WTC11 (cell line): Measurements from ENCODE around the gene ASB13. TPM values are rescaled to one million over a fixed set of nuclear protein-coding genes. Genes with fewer than 3 reads are reported as not detected.

Experiments
- ATAC-seq: fragments of 200-7000 bp; cut with Tn5 transposase; 2 replicates; pipeline ENCODE4 v1.10.0; 2021; ENCODE audit warnings: mild to moderate bottlenecking, moderate library complexity
- CTCF ChIA-PET: fragments of 300-600 bp; sonication (Branson Sonifier 250); formaldehyde crosslinking; loops from one replicate; lab custom pipeline; 2021; ENCODE audit warnings: antibody characterized with exemption; lab: Charles Lee
- POLR2A ChIA-PET: fragments of 350-600 bp; sonication (Branson Sonifier 250); formaldehyde crosslinking; loops from one replicate; lab custom pipeline; 2021; ENCODE audit warnings: antibody characterized with exemption; lab: Charles Lee
- DNase-seq: peaks from one replicate; pipeline ENCODE4 v3.0.0; 2021; ENCODE audit warnings: low spot score
- H3K27ac Mint-ChIP-seq: 2 replicates; pipeline ENCODE4 v1.8.0; 2021; ENCODE audit warnings: mixed read lengths
- H3K27me3 Mint-ChIP-seq: 2 replicates; pipeline ENCODE4 v1.8.0; 2021; ENCODE audit warnings: low read depth, mild to moderate bottlenecking, moderate library complexity, mixed read lengths
- H3K36me3 Mint-ChIP-seq: 2 replicates; pipeline ENCODE4 v1.8.0; 2021; ENCODE audit warnings: mixed read lengths
- H3K4me1 Mint-ChIP-seq: 2 replicates; pipeline ENCODE4 v1.8.0; 2022; ENCODE audit warnings: mixed read lengths
- H3K4me3 Mint-ChIP-seq: 2 replicates; pipeline ENCODE4 v1.8.0; 2021; ENCODE audit warnings: mild to moderate bottlenecking, moderate library complexity, mixed read lengths
- H3K9me3 Mint-ChIP-seq: 2 replicates; pipeline ENCODE4 v1.8.0; 2021; ENCODE audit warnings: mixed read lengths
- ATF2 ChIP-seq: sonication (generic); formaldehyde crosslinking; IDR thresholded peaks from 2 replicates; pipeline ENCODE4 v1.8.1; 2022; ENCODE audit warnings: low read depth, missing genetic modification reagents, borderline replicate concordance
- ATF3 ChIP-seq: sonication (generic); formaldehyde crosslinking; conservative IDR thresholded peaks from 2 replicates; pipeline ENCODE4 v1.8.1; 2022; ENCODE audit warnings: mild to moderate bottlenecking, missing genetic modification reagents
- FOXP1 ChIP-seq: sonication (generic); formaldehyde crosslinking; IDR thresholded peaks from 2 replicates; pipeline ENCODE4 v1.8.0; 2022; ENCODE audit warnings: missing genetic modification reagents, mild to moderate bottlenecking, moderate library complexity, borderline replicate concordance
- GABPB1 ChIP-seq: sonication (generic); formaldehyde crosslinking; IDR thresholded peaks from 2 replicates; pipeline ENCODE4 v1.8.1; 2023; ENCODE audit warnings: mild to moderate bottlenecking, missing genetic modification reagents
- MYBL2 ChIP-seq: sonication (generic); formaldehyde crosslinking; IDR thresholded peaks from 2 replicates; pipeline ENCODE4 v1.8.1; 2023; ENCODE audit warnings: mild to moderate bottlenecking, moderate library complexity, missing genetic modification reagents
- NR2C2 ChIP-seq: sonication (generic); formaldehyde crosslinking; IDR thresholded peaks from 2 replicates; pipeline ENCODE4 v1.8.0; 2022; ENCODE audit warnings: mild to moderate bottlenecking, missing genetic modification reagents
- OVOL2 ChIP-seq: fragments of 250-450 bp; sonication (Bioruptor Pico); IDR thresholded peaks from 2 replicates; pipeline ENCODE4 v1.9.0; 2021; ENCODE audit warnings: mild to moderate bottlenecking, borderline replicate concordance
- PRRX2 ChIP-seq: fragments of 250-450 bp; sonication (Bioruptor Pico); IDR thresholded peaks from 2 replicates; pipeline ENCODE4 v1.8.0; 2021; ENCODE audit warnings: mild to moderate bottlenecking
- RELA ChIP-seq: sonication (generic); formaldehyde crosslinking; IDR thresholded peaks from 2 replicates; pipeline ENCODE4 v1.8.1; 2022; ENCODE audit warnings: missing genetic modification reagents, mild to moderate bottlenecking, borderline replicate concordance
- ZNF671 ChIP-seq: fragments of 250-450 bp; sonication (Bioruptor Pico); IDR thresholded peaks from 2 replicates; pipeline ENCODE4 v1.8.0; 2021; ENCODE audit warnings: mild to moderate bottlenecking
- total RNA-seq: library from RNA; stranded (reverse); gene quantifications from 3 replicates; pipeline ENCODE4 v1.2.3, GENCODE V29; 2021

The ASB13 gene
- total RNA-seq, 1 experiment from 2014 or later, result 23.4 TPM

GRCh38 chr10:5663692-5664427, 2.5 kb downstream of the ASB13 start:
- CTCF ChIA-PET, result interaction anchor here (0.5 to 1.2 kb wide), 7 partner anchors 14 to 1495 kb away, joined by 3 to 7 read pairs (median 3); no protein-coding TSS in a partner anchor
- Mint-ChIP-seq H3K9me3 (no peaks in the 10 kb centered on the region), H3K36me3 (no peaks in the 10 kb centered on the region), H3K27ac (peak overlapping the region; percentile 96), H3K4me1 (peaks cover 54% of the 10 kb centered on the region), H3K27me3 (peaks cover 8% of the 10 kb centered on the region), H3K4me3 (peak overlapping the region; percentile 38)
- POLR2A ChIA-PET, result interaction anchor here (0.6 to 1.0 kb wide), 3 partner anchors 29 to 299 kb away, joined by 3 to 5 read pairs (median 3); no protein-coding TSS in a partner anchor
- peak; percentile 61 for ATAC-seq
- no peak for TF ChIP-seq ATF2 (CRISPR knock-in tag)
- TF ChIP-seq NR2C2 (CRISPR knock-in tag), result no peak
- no peak for TF ChIP-seq OVOL2 (CRISPR knock-in tag)
- no peak for TF ChIP-seq MYBL2 (CRISPR knock-in tag)
- TF ChIP-seq FOXP1 (CRISPR knock-in tag), result no peak
- TF ChIP-seq RELA (CRISPR knock-in tag), result no peak
- DNase-seq, result peak; percentile 58

GRCh38 chr10:5662708-5663579, 3.5 kb downstream of the ASB13 start:
- ChIA-PET CTCF (interaction anchor here (0.5 to 1.2 kb wide), 5 partner anchors 9 to 235 kb away, joined by 3 to 7 read pairs (median 3); partner anchors contain the start of gene TASOR2), POLR2A (interaction anchor here (1.0 kb wide), 1 partner anchor 30 kb away, joined by 3 read pairs; no protein-coding TSS in a partner anchor)
- Mint-ChIP-seq H3K27me3 (peaks cover 8% of the 10 kb centered on the region), H3K9me3 (no peaks in the 10 kb centered on the region), H3K4me1 (peaks cover 61% of the 10 kb centered on the region), H3K4me3 (no peak overlapping the region), H3K27ac (peak overlapping the region; percentile 86; the same call in 1 of the 2 replicates), H3K36me3 (no peaks in the 10 kb centered on the region)
- no peak for DNase-seq
- ATAC-seq, result no peak
- TF ChIP-seq FOXP1 (CRISPR knock-in tag) (no peak), PRRX2 (CRISPR knock-in tag) (no peak)

GRCh38 chr10:5661043-5661442, 5.4 kb downstream of the ASB13 start:
- peaks cover 53% of the 10 kb centered on the region for H3K4me1 Mint-ChIP-seq
- no peak overlapping the region for H3K4me3 Mint-ChIP-seq
- no peaks in the 10 kb centered on the region; the same call in 1 of the 2 replicates for H3K27me3 Mint-ChIP-seq
- POLR2A ChIA-PET, result no interaction called here
- no peaks in the 10 kb centered on the region for H3K36me3 Mint-ChIP-seq
- DNase-seq (no peak), ATAC-seq (no peak)
- H3K27ac Mint-ChIP-seq, result no peak overlapping the region; the same call in 1 of the 2 replicates
- CTCF ChIA-PET, result no interaction called here
- TF ChIP-seq MYBL2 (CRISPR knock-in tag) (no peak), ATF3 (CRISPR knock-in tag) (no peak), OVOL2 (CRISPR knock-in tag) (no peak)
- no peaks in the 10 kb centered on the region for H3K9me3 Mint-ChIP-seq

GRCh38 chr10:5659702-5660528, 6.5 kb downstream of the ASB13 start:
- TF ChIP-seq ZNF671 (CRISPR knock-in tag) (no peak), GABPB1 (CRISPR knock-in tag) (peak; percentile 77)
- TF ChIP-seq, all 79 proteins: peak for 1
- Mint-ChIP-seq H3K4me3 (no peak overlapping the region), H3K27ac (peak overlapping the region; percentile 51), H3K4me1 (peaks cover 56% of the 10 kb centered on the region), H3K36me3 (no peaks in the 10 kb centered on the region), H3K27me3 (no peaks in the 10 kb centered on the region), H3K9me3 (no peaks in the 10 kb centered on the region)
- ChIA-PET CTCF (interaction anchor here (0.8 to 1.2 kb wide), 3 partner anchors 31 to 226 kb away, joined by 3 to 4 read pairs (median 3); no protein-coding TSS in a partner anchor), POLR2A (interaction anchor here (0.5 to 0.7 kb wide), 4 partner anchors 23 to 86 kb away, joined by 3 to 6 read pairs (median 3); no protein-coding TSS in a partner anchor)
- ATAC-seq (peak; percentile 6), DNase-seq (no peak)
